GM13976 (cell line): ENCODE data around the gene CAPN5.

Source experiments
- DNase-seq: peaks from one replicate; pipeline ENCODE4 v3.0.0; 2012; ENCODE audit warnings: low spot score
- in situ Hi-C: fragments of 300-500 bp; cut with MboI; formaldehyde crosslinking; loops from one replicate; pipeline ENCODE4 v1.12.0; 2022; ENCODE audit warnings: low sequenced_read_pairs, mixed read lengths, inconsistent platforms; ENCODE audit not compliant: unreplicated experiment
- TF ChIP-seq, protein P1 (sequence below): IDR thresholded peaks from 2 replicates; pipeline ENCODE4 v1.5.1; 2012; ENCODE audit warnings: borderline replicate concordance, mild to moderate bottlenecking; ENCODE audit not compliant: insufficient read depth; ENCODE audit errors: extremely low read depth, missing control alignments, control extremely low read depth

Gene CAPN5

DNA sequence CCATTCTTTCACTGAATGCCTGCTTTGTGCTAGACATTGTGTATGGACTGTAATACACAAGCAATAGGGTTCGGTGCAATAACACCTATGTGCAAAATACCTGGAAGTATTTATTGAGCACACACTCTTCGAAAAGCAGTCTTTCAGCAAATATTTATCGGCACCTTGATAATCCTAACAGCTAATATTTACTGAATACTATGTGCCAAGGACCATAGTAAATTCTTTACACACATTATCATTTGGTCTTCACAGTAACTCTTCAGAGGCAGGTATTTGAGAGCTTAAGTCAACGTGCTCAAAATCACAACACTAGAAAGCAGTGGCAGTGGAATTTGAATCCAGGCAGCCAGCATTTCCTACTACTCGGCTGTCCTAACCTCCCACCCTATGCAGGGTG lies 30.4 kb upstream of the CAPN5 start:
- DNase-seq = no peak
- TF ChIP-seq, protein P1, sequence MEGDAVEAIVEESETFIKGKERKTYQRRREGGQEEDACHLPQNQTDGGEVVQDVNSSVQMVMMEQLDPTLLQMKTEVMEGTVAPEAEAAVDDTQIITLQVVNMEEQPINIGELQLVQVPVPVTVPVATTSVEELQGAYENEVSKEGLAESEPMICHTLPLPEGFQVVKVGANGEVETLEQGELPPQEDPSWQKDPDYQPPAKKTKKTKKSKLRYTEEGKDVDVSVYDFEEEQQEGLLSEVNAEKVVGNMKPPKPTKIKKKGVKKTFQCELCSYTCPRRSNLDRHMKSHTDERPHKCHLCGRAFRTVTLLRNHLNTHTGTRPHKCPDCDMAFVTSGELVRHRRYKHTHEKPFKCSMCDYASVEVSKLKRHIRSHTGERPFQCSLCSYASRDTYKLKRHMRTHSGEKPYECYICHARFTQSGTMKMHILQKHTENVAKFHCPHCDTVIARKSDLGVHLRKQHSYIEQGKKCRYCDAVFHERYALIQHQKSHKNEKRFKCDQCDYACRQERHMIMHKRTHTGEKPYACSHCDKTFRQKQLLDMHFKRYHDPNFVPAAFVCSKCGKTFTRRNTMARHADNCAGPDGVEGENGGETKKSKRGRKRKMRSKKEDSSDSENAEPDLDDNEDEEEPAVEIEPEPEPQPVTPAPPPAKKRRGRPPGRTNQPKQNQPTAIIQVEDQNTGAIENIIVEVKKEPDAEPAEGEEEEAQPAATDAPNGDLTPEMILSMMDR = no peak
- in situ Hi-C loops = loop anchor here (25.0 kb wide), 1 partner anchor 224 kb away; no protein-coding TSS in a partner anchor

DNA sequence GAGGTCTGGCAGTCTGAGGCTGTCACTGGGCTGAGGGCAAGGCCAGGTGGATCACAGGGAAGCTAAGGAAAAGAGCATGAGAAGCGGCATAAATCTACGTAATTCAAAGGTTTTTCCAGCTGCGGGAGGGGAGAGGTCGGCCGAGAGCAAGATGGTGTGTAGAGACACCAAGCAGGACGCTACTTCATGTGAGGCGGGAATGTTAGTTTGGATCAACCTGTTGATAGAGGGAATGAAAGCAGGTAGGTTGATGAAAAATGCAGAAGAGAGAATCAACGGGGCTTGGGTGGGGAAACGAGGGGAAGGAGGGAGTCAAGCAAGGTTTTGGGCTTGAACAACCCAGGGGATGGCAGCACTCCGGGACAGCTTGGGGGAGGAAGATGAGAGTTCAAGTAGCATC lies 29.7 kb upstream of the CAPN5 start:
- DNase-seq = no peak
- in situ Hi-C loops = loop anchor here (25.0 kb wide), 1 partner anchor 225 kb away; no protein-coding TSS in a partner anchor
- TF ChIP-seq, protein P1 = no peak

DNA sequence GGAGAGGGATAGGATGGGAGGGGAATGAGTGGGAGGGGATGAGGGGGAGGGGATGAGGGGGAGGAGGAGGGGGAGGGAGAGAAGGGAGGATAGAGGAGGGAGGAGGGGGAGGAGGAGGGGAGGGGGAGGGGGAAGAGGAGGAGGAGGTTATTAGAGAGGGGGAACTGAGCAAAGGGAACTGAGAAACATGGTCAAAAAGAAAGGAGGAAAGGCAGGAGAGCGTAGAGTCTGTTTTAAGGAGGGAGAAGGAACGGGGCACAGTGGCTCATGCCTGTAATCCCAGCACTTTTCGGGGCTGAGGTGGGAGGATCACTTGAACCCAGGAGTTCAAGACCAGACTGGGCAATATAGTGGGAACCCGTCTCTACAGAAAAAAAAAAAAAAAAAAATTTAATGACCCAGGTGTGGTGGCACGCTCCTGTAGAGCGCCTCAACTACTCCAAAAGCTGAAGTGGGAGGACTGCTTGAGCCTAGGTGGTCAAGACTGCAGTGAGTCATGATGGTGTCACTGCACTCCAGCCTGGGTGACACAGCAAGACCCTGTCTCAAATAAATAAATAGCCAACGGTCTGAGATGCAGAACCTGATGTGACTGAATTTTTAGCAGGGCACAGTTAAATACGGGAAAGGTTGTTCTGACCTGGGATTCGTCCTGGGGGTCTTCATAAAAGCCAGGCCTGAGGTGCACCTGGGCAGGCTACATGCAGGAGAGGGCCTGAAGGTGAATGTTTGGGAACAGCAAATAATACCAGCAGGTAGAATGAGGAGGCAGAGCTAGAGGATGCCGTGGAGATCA lies 28.5 kb upstream of the CAPN5 start:
- DNase-seq = no peak
- in situ Hi-C loops = loop anchor here (25.0 kb wide), 1 partner anchor 226 kb away; no protein-coding TSS in a partner anchor
- TF ChIP-seq, protein P1 = no peak

DNA sequence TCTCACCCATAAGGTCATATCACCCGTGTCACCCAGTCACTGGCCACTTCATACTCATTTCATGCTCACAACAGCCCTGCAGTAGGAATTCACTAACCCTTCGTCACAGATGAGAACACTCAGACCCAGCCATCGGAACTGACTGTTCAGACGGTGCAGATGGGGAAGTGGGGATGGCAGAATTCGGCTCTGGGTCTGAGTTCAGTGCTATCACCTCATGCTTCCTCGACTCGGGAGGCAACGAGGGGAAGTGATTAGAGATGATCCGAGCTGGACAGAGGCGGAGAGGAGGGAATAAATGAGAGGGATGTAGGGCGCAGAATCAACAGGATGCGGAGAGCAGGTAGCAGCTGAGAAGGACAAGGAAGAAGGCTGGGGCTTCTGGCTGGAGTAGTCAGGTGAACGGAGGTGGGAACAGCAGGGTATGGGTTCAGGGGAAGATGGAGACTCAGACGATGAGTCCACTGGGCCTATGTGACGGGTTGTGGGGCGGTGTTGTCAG lies 27.9 kb upstream of the CAPN5 start:
- peak; percentile 39 for DNase-seq
- TF ChIP-seq, protein P1 = no peak
- in situ Hi-C loops = loop anchor here (25.0 kb wide), 1 partner anchor 227 kb away; no protein-coding TSS in a partner anchor

DNA sequence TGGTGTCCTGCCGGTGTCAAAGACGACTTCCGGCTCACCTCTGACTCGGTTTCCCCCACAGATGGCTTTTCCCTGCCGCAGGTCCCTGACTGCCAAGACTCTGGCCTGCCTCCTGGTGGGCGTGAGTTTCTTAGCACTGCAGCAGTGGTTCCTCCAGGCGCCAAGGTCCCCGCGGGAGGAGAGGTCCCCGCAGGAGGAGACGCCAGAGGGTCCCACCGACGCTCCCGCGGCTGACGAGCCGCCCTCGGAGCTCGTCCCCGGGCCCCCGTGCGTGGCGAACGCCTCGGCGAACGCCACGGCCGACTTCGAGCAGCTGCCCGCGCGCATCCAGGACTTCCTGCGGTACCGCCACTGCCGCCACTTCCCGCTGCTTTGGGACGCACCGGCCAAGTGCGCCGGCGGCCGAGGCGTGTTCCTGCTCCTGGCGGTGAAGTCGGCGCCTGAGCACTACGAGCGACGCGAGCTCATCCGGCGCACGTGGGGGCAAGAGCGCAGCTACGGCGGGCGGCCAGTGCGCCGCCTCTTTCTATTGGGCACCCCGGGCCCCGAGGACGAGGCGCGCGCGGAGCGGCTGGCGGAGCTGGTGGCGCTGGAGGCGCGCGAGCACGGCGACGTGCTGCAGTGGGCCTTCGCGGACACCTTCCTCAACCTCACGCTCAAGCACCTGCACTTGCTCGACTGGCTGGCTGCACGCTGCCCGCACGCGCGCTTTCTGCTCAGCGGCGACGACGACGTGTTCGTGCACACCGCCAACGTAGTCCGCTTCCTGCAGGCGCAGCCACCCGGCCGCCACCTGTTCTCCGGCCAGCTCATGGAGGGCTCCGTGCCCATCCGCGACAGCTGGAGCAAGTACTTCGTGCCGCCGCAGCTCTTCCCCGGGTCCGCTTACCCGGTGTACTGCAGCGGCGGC lies 27.0 kb upstream of the CAPN5 start:
- peak; percentile 66 for DNase-seq
- in situ Hi-C loops = loop anchor here (25.0 kb wide), 1 partner anchor 227 kb away; no protein-coding TSS in a partner anchor

More for the DNA sequence above, 27.0 kb upstream of the CAPN5 start:
- TF ChIP-seq, protein P1 = peak; percentile 27
